Measurements from ENCODE around the gene CDH1.

GRCh38 chr16:68719993-68720489 is 17.1 kb upstream of the CDH1 start:
- TF ChIP-seq CTCF (conservative IDR thresholded peaks at IDR 0.05 in 1 of 2, IDR thresholded peaks at IDR 0.05 in 1 of 2; ENCODE audit: extremely low read depth in 1 of 2, insufficient read depth in 1 of 2, low read depth in 1 of 2, low read length in 2 of 2) (no peak), EZH2 (IDR thresholded peaks at IDR 0.05; ENCODE audit: borderline replicate concordance, low read length) (no peak)
